HG03432 (cell line): ENCODE data around the gene PTTG1.
A peak's percentile ranks its signal among the peaks of the same experiment; 100 is the strongest.

Experiments used
- ATAC-seq: cut with Tn5 transposase; IDR thresholded peaks from one replicate; pipeline ENCODE4 v1.9.1; 2021; ENCODE audit warnings: mild to moderate bottlenecking, moderate library complexity; ENCODE audit not compliant: unreplicated experiment

PTTG1 gene

DNA sequence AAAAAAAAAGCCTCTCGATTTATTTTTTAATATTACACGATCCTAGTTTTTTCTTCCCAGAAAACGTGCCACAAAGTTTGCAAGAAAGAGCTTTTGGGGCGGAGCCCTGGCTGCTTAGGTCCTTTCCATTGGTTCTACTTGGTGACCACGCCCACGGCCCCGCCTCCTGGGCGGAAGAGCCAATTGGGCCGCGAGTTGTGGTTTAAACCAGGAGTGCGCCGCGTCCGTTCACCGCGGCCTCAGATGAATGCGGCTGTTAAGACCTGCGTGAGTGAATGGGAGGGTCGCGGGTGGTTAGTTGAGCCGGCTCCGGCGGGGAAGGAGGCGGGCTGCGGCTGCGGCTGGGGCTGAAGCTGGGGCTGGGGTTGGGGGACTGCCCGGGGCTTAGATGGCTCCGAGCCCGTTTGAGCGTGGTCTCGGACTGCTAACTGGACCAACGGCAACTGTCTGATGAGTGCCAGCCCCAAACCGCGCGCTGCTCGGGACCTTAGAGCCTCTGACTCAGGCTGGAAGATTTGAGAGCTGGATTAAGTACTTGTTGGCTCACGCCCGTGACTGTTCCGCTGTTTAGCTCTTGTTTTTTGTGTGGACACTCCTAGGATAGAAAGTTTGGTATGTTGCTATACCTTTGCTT lies at the start of gene PTTG1:
PTTG1 (plus strand) TSS at position 231 of the 634 bp plus-strand sequence. CDS start 458 bp downstream, outside the sequence.
- peak; percentile 73 for ATAC-seq

DNA sequence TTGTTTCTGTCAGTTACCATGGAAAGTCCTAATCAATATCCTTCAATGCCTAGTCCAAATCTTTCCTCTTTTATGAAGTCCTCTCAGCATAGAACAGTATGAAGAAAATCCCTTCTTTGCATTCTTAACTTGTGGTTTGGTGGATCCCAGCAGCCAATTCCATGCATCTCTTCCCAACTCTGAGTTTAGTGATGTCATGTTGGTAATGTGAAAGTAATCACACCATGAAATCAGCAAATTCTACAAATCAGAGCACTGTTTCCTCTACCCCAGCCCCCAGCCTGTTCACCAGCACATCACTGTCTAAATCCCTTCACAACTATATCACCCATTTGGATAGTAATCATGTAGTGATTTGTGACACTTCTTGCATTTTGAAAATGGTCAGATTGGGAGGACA lies 46.5 kb upstream of the PTTG1 start:
- no peak for ATAC-seq

DNA sequence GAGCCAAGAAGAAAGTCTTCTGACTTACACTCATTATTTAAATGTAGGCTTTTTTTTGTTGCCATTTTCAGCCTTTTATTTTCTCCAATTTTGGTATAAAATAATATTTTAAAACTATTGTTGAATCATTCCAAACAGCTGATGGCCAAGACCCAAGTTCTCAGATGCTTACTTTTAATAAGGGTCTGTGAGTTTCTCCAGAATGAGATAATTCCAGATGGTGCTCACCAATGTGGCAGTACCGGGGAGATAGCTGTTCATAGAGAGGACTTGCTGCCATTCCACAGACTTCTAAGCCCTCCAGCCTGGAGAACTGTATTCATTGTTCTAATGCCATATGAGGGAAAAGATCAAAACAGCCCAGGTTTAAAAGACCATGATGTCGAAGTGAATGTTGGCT lies 46.0 kb upstream of the PTTG1 start:
- ATAC-seq = no peak

DNA sequence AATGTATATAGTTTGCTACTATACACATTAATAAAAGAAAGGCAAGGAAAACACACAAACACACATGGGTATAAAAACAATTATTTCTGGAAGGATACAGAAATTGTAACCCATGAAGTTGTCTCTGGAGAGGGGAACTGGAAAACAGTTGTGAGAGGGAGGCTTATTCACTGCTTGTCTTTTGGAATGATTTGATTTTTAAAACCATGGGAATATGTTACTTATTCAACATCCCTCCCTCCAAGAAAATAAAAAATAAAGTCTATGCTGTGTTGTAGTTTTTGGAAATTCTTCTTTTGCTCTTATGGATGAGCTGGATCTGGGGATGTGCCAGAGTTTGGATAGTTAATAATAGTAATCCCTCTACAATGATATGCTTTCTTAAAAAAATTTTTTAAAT lies 45.2 kb upstream of the PTTG1 start:
- no peak for ATAC-seq

DNA sequence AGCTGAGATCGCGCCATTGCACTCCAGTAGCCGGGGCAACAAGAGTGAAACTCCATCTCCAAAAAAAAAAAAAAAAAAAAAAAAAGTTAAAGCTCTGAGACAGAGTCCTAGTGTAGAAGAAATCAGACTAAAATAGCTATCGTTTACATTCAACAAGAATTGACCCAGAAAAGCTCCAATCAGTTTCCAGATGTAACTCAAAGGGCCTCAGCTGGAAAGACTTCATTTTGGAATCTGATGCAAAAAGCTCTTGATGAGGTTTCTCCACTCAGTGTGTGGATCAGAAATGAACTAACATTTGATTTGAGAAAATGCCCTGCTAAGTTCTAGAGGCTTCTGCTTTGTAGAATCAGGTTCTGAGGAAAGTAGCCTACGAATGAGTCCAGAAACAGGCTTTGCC lies 44.0 kb upstream of the PTTG1 start:
- ATAC-seq = no peak

DNA sequence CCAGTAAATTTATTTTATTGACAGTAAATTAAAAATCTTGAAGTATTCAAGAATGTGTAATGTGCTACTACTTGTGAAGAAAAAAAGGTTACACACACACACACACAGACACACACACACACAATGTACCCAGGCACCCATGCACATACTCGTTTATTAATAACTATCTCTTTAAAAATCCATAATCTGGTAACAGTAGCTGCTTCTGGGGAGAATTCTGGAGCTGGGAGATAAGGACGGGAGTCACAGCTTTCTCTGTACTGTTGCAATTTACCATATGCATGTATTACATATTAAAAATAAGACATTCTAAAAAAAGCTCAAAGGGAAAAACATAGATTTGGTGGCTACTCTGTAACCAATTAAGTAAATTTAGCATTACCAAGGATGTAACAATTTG lies 43.3 kb upstream of the PTTG1 start:
- ATAC-seq = no peak

DNA sequence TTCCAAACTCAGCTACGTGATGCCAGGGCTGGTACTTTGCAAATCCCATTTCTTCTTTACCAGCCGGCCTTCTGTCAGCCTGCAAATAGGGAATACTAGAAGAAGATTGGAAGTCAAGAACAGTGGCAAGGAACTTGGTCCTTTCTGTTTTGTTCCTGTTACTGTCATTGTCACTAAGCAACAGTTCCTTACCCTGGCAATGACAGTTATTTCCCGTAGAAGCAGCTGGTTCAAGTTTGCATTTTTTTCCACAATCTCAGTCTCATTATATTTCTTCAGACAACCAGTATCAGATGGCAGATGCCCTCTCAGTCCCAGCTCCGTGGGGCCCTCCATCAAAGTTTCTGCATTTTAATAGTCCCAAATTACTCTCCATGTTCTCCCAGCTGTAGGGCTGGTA lies 42.1 kb upstream of the PTTG1 start:
- no peak for ATAC-seq

DNA sequence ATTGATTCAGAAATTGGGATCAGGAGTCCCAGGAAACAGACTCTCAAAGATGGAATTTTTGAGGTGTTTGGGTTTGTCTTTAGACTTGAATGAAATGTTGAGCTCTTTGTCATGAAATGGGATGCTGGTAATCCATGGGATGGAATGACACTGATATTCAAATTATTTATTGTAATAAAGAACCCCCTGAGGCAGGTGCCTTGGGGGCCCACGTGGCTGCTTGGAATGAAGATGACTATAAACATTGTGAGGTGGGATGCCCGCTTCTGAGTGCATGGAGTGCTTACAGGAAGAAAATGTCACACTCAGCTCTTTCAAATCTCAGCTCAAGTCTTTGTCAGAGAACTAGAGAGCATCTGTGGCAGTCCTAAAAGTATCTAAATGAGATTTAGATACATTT lies 41.6 kb upstream of the PTTG1 start:
- no peak for ATAC-seq

DNA sequence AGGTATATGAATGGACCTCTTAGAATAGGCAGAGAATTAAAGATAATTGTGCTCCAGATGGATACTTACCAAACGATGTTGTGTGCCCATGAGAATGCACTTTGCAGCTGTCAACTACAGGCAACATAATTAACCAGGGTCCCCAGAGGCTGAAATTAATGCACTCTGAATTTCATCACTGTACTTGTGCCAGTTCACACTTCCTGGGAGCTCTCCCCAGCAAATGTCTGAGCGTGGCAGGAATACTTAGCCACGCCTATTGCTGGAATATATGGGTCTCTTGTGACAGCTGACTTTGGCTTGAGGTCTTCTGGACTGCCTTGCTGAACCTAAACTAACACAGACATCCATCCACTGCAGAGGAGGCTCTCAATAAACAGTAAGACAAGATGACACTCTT lies 39.3 kb upstream of the PTTG1 start:
- no peak for ATAC-seq

DNA sequence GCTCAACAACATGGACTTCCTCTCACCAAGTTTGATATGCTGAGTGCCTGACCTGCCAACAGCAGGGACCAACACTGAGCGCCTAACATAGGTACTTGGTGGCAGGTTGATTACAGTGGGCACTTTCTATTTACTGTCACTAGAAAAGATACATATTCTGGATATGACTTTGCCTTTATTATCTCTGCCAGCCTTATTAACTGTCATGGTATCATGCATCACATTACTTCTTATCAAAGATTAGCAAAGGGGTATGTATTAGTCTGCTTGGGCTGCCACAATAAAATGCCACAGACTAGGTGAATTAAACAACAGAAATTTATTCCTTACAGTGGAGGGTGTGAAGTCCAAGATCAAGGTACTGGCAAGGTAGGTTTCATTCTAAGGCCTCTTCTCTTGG lies 37.0 kb upstream of the PTTG1 start:
- ATAC-seq = no peak

DNA sequence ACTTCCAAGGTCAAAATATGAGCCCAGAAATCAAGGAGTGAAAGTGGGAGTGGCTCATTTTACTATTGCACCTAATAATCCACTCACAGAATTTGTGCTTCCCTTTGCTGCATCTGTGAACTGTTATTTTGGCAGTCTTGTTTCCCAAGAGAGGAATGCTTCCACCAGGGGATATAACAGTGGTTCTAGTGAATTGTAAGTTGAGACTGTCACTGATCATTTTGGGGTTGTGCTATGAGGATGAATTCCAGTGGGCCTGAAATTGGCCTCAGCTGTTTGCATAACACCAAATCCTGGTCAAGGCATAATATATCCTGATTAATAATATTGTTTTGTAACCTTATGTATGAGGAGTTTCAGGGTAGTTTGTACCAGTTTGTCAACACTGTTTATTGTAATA lies 36.2 kb upstream of the PTTG1 start:
- no peak for ATAC-seq

DNA sequence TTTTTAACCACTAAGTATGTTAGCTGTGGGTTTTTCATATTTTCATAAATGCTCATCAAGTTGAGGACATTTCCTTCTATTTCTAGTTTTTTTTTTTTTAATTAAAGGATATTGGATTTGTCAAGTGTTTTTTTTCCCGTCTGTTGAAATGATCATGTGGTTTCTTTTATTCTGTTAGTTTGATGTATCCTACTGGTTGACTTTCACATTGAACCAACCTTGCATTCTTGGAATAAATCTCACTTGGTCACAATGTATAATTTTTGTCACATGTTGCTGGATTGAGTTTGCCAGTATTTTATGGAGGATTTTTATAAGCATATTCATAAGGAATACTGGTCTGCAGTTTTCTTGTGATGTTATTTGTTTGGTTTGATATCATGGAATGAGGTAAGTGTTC lies 34.2 kb upstream of the PTTG1 start:
- no peak for ATAC-seq

DNA sequence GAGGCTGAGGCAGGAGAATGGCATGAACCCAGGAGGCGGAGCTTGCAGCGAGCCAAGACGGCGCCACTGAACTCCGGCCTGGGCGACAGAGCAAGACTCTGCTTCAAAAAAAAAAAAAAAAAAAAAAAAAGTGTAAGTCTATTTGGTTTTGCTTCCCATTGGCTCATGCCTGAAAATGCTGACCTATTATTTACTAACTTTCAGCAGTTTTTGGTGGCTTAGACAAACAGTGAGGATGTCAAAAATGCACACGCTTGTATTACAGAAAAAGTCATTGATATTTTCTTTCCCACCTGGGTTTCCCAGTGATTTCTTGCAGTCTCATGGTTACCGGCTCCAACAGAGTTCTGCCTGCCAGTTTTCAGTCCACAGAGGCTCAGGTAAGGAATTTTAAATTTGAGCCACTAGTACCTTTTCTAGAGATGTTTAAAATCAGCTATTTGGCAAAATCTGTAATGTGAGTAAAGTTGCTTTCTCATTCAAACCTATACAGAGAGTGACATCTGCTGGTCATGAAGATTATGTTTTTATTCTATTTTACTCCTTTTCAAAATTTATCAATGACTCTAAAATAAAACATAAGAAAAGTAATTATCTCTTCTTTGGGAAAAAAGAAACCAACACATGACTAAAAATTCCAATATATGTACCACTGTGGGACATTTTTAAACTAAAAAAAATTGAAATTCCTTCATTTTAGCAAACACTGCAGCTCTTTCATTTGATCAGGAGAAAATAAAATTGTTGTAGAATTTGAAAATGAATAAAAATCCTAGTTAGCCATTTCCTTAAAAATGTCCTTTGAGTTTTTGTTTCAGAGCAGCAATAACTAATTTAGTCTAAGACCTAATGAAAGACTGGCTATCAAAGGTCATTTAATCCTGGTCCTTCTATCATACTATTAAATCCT lies 30.6 kb upstream of the PTTG1 start:
- no peak for ATAC-seq

DNA sequence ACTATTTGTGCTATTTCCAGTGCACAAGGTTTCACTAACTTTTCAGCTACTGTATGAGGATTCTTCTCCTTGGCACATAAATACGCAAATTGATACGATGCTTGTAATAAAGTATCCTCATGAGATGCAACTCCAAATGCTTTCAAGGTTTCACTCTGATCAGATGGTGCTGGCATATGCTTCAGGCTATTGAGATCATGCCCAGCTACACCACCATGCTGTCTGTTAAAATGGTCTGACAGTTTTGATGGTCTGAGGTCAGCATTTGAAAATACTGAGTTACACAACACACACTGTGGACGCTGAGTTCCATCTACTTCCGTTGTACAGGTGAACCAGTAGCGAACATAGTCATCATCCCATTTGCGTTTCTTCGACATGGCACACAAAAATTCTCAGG lies 26.5 kb upstream of the PTTG1 start:
- no peak for ATAC-seq

DNA sequence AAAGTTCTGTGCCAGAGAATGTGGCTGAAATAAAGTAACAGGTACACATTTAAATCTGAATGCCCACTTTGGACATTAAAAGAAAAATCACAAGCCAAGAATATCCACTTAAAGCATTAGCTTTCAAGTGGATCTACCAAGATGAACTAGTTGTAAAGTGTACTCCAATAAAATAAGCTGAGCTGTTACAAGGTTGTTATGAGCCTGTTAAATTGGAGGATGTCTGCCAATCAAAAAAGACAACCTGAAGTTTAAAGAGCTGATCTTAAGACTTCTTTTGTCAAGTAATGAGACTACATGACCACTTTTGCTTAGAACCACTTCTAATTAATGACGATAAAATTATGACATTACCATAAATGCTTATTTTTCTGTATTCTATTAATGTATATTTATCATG lies 24.2 kb upstream of the PTTG1 start:
- no peak for ATAC-seq

DNA sequence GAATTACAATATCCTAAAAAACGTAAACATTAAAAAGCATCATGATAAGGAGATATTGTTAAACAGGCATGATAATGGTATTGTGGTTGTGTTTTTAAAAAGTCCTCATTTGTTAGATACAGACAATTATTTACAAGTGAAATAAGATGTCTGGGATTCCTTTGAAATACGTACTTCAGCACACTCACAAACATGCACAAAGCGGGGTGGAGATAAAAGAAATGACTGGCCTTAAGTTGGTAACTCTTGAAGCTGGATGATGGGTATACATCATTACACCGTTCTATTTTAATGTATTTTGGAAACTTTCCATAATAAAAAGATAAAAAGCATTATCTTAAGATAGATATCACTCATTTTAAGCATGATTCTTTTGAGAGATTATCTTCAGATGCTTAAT lies 22.8 kb upstream of the PTTG1 start:
- ATAC-seq = no peak

DNA sequence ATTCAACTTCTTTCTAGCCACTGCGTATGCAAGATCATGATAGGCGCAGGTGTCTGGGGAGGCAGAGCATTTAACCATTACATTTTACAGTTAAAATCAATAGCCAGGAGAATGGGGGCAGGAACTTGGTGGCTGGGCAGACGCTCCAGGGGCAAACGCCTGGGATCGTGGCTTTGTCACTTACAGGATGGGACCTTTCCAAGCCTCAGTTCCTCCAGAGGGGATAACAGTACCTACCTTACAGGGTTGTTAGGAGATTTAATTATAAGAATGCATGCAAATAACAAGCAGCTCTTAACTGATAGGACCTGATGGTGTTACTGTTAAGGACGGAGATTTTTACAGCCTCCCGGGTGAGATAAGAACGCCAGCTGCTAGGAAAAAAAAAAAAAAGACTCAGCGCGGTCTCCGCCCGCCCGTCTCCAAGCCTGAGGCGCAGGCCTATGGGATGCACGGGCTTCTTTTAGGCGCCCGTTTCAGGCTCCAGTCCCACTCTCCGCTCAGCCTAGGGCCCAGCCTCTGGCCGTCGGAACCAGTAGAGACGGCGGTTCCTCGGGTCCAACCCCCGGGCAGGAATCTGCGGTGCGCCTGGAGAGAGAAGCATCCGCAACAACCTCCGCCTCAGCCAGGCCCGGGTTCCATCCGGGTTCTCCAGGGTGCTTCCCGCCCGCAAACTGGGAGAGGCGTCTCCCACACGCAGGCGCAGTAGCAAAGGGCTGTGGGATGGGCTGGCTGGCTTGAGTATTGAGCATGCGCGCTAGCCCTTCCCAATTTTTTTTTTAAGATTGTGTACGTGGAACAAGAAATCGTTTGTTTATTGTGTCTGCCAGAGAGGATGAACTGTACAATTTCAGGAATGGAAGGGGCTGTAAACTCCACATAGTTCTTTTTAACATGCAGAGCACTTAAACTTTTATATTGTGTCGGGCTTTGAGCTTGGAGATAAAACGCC lies 22.0 kb upstream of the PTTG1 start, which contains the start of gene FAM200C:
FAM200C (minus strand) TSS at position 653 of the 952 bp plus-strand sequence. CDS start 4,564 bp downstream, outside the sequence.
- peak; percentile 92 for ATAC-seq

DNA sequence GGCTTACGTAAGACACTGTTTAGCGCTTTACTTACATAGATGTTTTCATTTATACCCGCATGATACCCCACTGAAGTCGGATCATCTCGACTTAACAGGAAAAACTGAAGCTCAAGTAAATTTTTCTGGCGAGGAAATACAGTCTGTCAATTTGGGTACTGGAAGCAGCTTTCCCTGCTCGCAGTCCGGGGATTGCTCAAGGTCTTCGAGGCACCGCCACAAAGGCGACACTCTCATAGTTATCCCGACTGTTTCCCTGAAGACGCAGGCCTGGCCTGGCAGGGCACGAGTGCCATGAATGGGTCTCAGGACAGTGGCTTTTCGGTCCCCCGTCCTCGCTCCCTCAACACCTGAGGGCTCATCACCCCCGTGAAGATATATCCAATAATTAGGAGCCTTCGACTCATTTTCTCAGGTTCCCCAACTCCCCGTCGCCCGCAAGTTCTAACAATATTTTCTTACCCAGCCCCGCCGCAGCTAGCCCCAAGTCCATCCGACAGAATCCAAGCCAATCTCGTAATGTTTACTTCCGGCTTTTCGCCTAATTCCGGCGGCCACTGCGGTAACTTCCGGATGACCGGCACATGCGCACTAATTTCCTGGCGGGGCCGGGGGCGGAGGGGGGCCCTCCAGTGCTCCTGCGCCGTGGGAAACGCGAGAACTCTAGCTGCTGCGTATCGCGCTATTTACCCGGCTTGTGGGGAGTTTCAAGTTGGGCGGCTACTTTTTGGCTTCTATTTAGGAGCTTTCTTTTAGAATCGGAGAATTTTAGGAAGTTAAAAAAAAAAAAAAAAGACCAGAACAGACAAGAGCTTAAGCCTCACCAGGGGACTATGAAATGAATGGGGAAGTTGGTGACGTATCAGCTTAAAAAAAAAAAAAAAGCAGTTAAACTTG lies 2.8 kb upstream of the PTTG1 start, which contains the start of gene SLU7:
SLU7 (minus strand) TSS at position 521 of the 897 bp plus-strand sequence. CDS start 3,787 bp downstream, outside the sequence.
- peak; percentile 74 for ATAC-seq

DNA sequence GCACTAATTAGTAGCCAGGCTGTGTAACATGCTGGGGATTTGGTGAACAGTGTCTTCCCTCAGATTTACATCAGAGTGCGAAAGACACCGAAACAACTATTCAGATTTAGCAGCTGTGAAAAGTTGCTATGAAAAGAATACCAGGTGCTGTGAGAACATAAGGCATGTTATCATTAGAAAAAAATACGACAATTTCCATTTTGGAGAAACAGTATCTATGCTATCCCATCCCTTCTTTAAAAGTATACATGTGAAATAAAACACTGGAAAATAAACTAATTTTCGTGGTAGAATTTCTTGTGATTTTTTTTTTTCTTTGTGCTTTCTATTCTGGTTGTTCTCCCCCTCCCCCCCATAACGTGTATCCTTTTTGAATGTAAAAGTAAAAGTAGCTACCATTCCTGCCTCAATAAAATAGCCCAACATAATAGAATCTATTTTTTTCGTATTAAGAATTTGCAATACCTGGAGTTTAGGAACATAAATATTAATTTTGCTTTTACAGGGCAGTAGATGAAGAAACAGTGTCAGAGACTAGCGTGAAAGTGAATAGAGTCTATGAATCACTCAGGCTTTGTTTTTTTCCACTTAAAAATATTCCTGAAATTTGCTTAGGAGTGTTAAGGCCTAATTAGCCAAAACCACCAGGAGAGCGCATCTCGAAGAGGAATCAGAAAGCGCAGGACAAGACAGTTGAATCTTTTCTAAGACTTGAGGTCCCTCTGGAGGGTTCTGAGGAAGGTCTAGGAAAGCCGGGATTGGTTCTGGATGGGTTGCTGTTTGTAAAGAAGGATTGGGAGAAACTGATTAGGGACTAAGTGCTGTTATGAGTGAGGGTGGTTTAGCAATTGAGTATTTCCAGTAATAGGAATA lies 2.0 kb upstream of the PTTG1 start:
- peak; percentile 35 for ATAC-seq
